ENCODE measurements around the gene NOS1. TPM values are rescaled to one million over a fixed set of nuclear protein-coding genes. Genes with fewer than 3 reads are reported as not detected.

The NOS1 gene
- total RNA-seq, 1 donor from 2014 or later, result 0.05 TPM

GRCh38 chr12:117243488-117243887 is 117.9 kb downstream of the NOS1 start:
- no peak for DNase-seq (ENCODE audit: extremely low spot score, unreplicated experiment)
- Mint-ChIP-seq H3K9me3 (ENCODE audit: unreplicated experiment) (peaks cover 5% of the 10 kb centered on the region), H3K36me3 (ENCODE audit: unreplicated experiment) (no peaks in the 10 kb centered on the region), H3K27ac (ENCODE audit: unreplicated experiment) (no peak overlapping the region), H3K27me3 (ENCODE audit: unreplicated experiment) (no peaks in the 10 kb centered on the region), H3K4me3 (ENCODE audit: unreplicated experiment) (no peak overlapping the region), H3K4me1 (ENCODE audit: unreplicated experiment) (no peaks in the 10 kb centered on the region)
- no peak for TF ChIP-seq CTCF (IDR thresholded peaks at IDR 0.05)

GRCh38 chr12:117241697-117242096 is 119.7 kb downstream of the NOS1 start:
- Mint-ChIP-seq H3K27me3 (ENCODE audit: unreplicated experiment) (no peaks in the 10 kb centered on the region), H3K4me1 (ENCODE audit: unreplicated experiment) (no peaks in the 10 kb centered on the region), H3K9me3 (ENCODE audit: unreplicated experiment) (peaks cover 4% of the 10 kb centered on the region), H3K36me3 (ENCODE audit: unreplicated experiment) (no peaks in the 10 kb centered on the region), H3K27ac (ENCODE audit: unreplicated experiment) (no peak overlapping the region), H3K4me3 (ENCODE audit: unreplicated experiment) (no peak overlapping the region)
- TF ChIP-seq CTCF (IDR thresholded peaks at IDR 0.05), result no peak
- no peak for DNase-seq (ENCODE audit: extremely low spot score, unreplicated experiment)

- no peak for DNase-seq (ENCODE audit: extremely low spot score, unreplicated experiment)
- no peaks in the 10 kb centered on the region for H3K9me3 Mint-ChIP-seq (ENCODE audit: unreplicated experiment)
- peaks cover 3% of the 10 kb centered on the region for H3K27me3 Mint-ChIP-seq (ENCODE audit: unreplicated experiment)
- H3K4me3 Mint-ChIP-seq (ENCODE audit: unreplicated experiment), result no peak overlapping the region
- H3K36me3 Mint-ChIP-seq (ENCODE audit: unreplicated experiment), result no peaks in the 10 kb centered on the region
- no peaks in the 10 kb centered on the region for H3K4me1 Mint-ChIP-seq (ENCODE audit: unreplicated experiment)
- no peak for TF ChIP-seq CTCF (IDR thresholded peaks at IDR 0.05)
- H3K27ac Mint-ChIP-seq (ENCODE audit: unreplicated experiment), result no peak overlapping the region
These were observed 121.2 kb downstream of the NOS1 start for GRCh38 chr12:117240081-117240755.

GRCh38 chr12:117236456-117237001 is 124.9 kb downstream of the NOS1 start:
- H3K27ac Mint-ChIP-seq (ENCODE audit: unreplicated experiment), result no peak overlapping the region
- no peaks in the 10 kb centered on the region for H3K4me1 Mint-ChIP-seq (ENCODE audit: unreplicated experiment)
- H3K9me3 Mint-ChIP-seq (ENCODE audit: unreplicated experiment), result no peaks in the 10 kb centered on the region
- no peaks in the 10 kb centered on the region for H3K36me3 Mint-ChIP-seq (ENCODE audit: unreplicated experiment)
- peaks cover 3% of the 10 kb centered on the region for H3K27me3 Mint-ChIP-seq (ENCODE audit: unreplicated experiment)
- H3K4me3 Mint-ChIP-seq (ENCODE audit: unreplicated experiment), result no peak overlapping the region
- peak; percentile 90 for DNase-seq (ENCODE audit: extremely low spot score, unreplicated experiment)
- TF ChIP-seq CTCF (IDR thresholded peaks at IDR 0.05), result peak; percentile 72

GRCh38 chr12:117235261-117235660 is 126.2 kb downstream of the NOS1 start:
- TF ChIP-seq CTCF (IDR thresholded peaks at IDR 0.05), result no peak
- Mint-ChIP-seq H3K36me3 (ENCODE audit: unreplicated experiment) (no peaks in the 10 kb centered on the region), H3K9me3 (ENCODE audit: unreplicated experiment) (no peaks in the 10 kb centered on the region), H3K27ac (ENCODE audit: unreplicated experiment) (no peak overlapping the region), H3K4me3 (ENCODE audit: unreplicated experiment) (no peak overlapping the region), H3K27me3 (ENCODE audit: unreplicated experiment) (peaks cover 10% of the 10 kb centered on the region), H3K4me1 (ENCODE audit: unreplicated experiment) (no peaks in the 10 kb centered on the region)
- no peak for DNase-seq (ENCODE audit: extremely low spot score, unreplicated experiment)

All from osteocyte (in vitro differentiated cells).